HepG2 (cell line): ENCODE data around the gene TBC1D16. TPM values are rescaled to one million over a fixed set of nuclear protein-coding genes. Genes with fewer than 3 reads are reported as not detected.

Experiments used
- ARID3A ChIP-seq: IDR thresholded peaks from 2 replicates; pipeline ENCODE4 v1.6.1; 2012; ENCODE audit warnings: low read depth, low read length, improper control_type of control experiment
- ARNT ChIP-seq: fragments of 450-650 bp; IDR thresholded peaks from 2 replicates; pipeline ENCODE4 v1.6.1; 2017
- CSRNP1 ChIP-seq: sonication (generic); formaldehyde crosslinking; IDR thresholded peaks from 2 replicates; pipeline ENCODE4 v1.8.1; 2023; ENCODE audit warnings: mild to moderate bottlenecking, missing genetic modification reagents
- CSRNP2 ChIP-seq: sonication (generic); formaldehyde crosslinking; conservative IDR thresholded peaks from 2 replicates; pipeline ENCODE4 v1.8.0; 2022; ENCODE audit warnings: low read depth, missing genetic modification reagents
- HNF1A ChIP-seq, 2 experiments: sonication (generic) in 1 of 2; formaldehyde crosslinking in 1 of 2; IDR thresholded peaks; 2 replicates each; pipeline versions ENCODE4 v1.4.0 to v1.6.1; 2016 to 2020; ENCODE audit warnings: borderline replicate concordance in 1 of 2, low read depth in 1 of 2, mild to moderate bottlenecking in 1 of 2, missing genetic modification reagents in 1 of 2
- HOXA9 ChIP-seq: sonication (generic); formaldehyde crosslinking; IDR thresholded peaks from 2 replicates; pipeline ENCODE4 v1.8.1; 2022; ENCODE audit warnings: missing genetic modification reagents, mild to moderate bottlenecking, moderate library complexity, borderline replicate concordance
- JUN ChIP-seq: sonication (generic); formaldehyde crosslinking; IDR thresholded peaks from 2 replicates; pipeline ENCODE4 v1.4.0; 2020; ENCODE audit warnings: mild to moderate bottlenecking, missing genetic modification reagents
- MIER2 ChIP-seq: IDR thresholded peaks from 2 replicates; pipeline ENCODE4 v1.6.1; 2016; ENCODE audit warnings: missing biosample characterization, missing genetic modification reagents
- NFKBIZ ChIP-seq: IDR thresholded peaks from 2 replicates; pipeline ENCODE4 v1.6.1; 2018; ENCODE audit warnings: missing genetic modification reagents, missing compliant biosample characterization
- PITX1 ChIP-seq: sonication (generic); formaldehyde crosslinking; IDR thresholded peaks from 2 replicates; pipeline ENCODE4 v1.5.1; 2020; ENCODE audit warnings: mild to moderate bottlenecking, missing genetic modification reagents
- SATB2 ChIP-seq: sonication (generic); formaldehyde crosslinking; IDR thresholded peaks from 2 replicates; pipeline ENCODE4 v1.5.0; 2020; ENCODE audit warnings: missing genetic modification reagents
- TAF1 ChIP-seq: sonication (generic); formaldehyde crosslinking; IDR thresholded peaks from 2 replicates; pipeline ENCODE4 v1.4.0; 2020; ENCODE audit warnings: missing genetic modification reagents
- ZMYM2 ChIP-seq: sonication (generic); formaldehyde crosslinking; IDR thresholded peaks from 2 replicates; pipeline ENCODE4 v1.8.0; 2022; ENCODE audit warnings: mild to moderate bottlenecking, missing genetic modification reagents
- ZNF18 ChIP-seq: sonication (generic); formaldehyde crosslinking; IDR thresholded peaks from 2 replicates; pipeline ENCODE4 v1.8.0; 2022; ENCODE audit warnings: mild to moderate bottlenecking, missing genetic modification reagents; ENCODE audit not compliant: insufficient replicate concordance
- ZNF331 ChIP-seq: sonication (generic); formaldehyde crosslinking; IDR thresholded peaks from 2 replicates; pipeline ENCODE4 v1.4.0; 2020; ENCODE audit warnings: missing genetic modification reagents
- ZNF773 ChIP-seq: sonication (generic); formaldehyde crosslinking; IDR thresholded peaks from 2 replicates; pipeline ENCODE4 v1.4.0; 2020; ENCODE audit warnings: missing genetic modification reagents, borderline replicate concordance
- polyA plus RNA-seq, 8 experiments: library from polyadenylated mRNA; depleted of rRNA in 3 of 8; stranded (reverse) in 7 of 8; unstranded in 1 of 8; fragments of >200 nt; fragmentation: Illumina TruSeq in 4 of 8; extraction: Trizol in 4 of 8; gene quantifications; 2 replicates each; pipeline versions ENCODE4 v1.2.1 to v1.2.3, GENCODE V29; 2011 to 2016; ENCODE audit warnings: low read depth in 4 of 8, missing spikeins in 1 of 8, mixed read lengths in 1 of 8; ENCODE audit not compliant: insufficient read depth in 1 of 8
- total RNA-seq, 5 experiments: library from RNA; depleted of rRNA; stranded (reverse); fragments of >200 nt; fragmentation: Illumina TruSeq; extraction: Trizol; gene quantifications; 2 replicates each; pipeline ENCODE4 v1.2.3, GENCODE V29; 2016; ENCODE audit warnings: low read depth in 1 of 5

Gene TBC1D16
- total and polyA plus RNA-seq, 2 of the 13 experiments (the other 11 are each of a cell fraction or from before 2014, with no cell fraction given) = 14.9 to 24.9 TPM

- TF ChIP-seq HNF1A (IDR thresholded peaks at IDR 0.05; ENCODE audit: low read depth) (no peak), HNF1A (CRISPR knock-in tag; IDR thresholded peaks at IDR 0.05; ENCODE audit: borderline replicate concordance) (no peak), ARNT (no peak), TAF1 (CRISPR knock-in tag) (peak; percentile 61), ARID3A (no peak), CSRNP1 (CRISPR knock-in tag) (no peak), ZMYM2 (CRISPR knock-in tag) (no peak), SATB2 (CRISPR knock-in tag) (no peak), JUN (CRISPR knock-in tag) (no peak), ZNF773 (CRISPR knock-in tag) (peak; percentile 39; the same call in 1 of the 2 replicates), CSRNP2 (no peak), ZNF18 (CRISPR knock-in tag) (peak; percentile 80), NFKBIZ (CRISPR knock-in tag) (no peak), HOXA9 (CRISPR knock-in tag) (peak; percentile 73; the same call in 1 of the 2 replicates), PITX1 (peak; percentile 73; the same call in 1 of the 2 replicates), MIER2 (no peak), ZNF331 (no peak; the same call in 1 of the 2 replicates)
These were observed 454 bp upstream of the TBC1D16 start, which contains the start of gene CCDC40 (continued) for GRCh38 chr17:80035937-80036714.
